K562 (cell line): ENCODE results near the gene RYR1. TPM values are rescaled to one million over a fixed set of nuclear protein-coding genes. Genes with fewer than 3 reads are reported as not detected.

Source experiments
- ATAC-seq: fragments of 200-7000 bp; cut with Tn5 transposase; 3 replicates; pipeline ENCODE4 v1.9.1; 2020; ENCODE audit warnings: moderate library complexity
- BruUV-seq: library from RNA; stranded (reverse); fragments of 400-500 nt; replicated peaks from 2 replicates; lab custom pipeline; 2021; lab: Mats Ljungman, UMichigan
- CTCF ChIA-PET: fragments of 300-600 bp; formaldehyde crosslinking; extraction: SDS; loops from one replicate; lab custom pipeline; 2021; ENCODE audit warnings: low intra/inter-chr PET ratio; lab: Yijun Ruan, JAX
- POLR2A ChIA-PET: fragments of 300-600, 350-650 bp; sonication (Branson Sonifier 250); formaldehyde crosslinking; extraction: SDS; loops from one replicate; lab custom pipeline; 2021; ENCODE audit warnings: antibody characterized with exemption, inconsistent platforms; lab: Yijun Ruan, JAX
- DNase-seq, 4 experiments: peaks; one replicate each; pipeline versions ENCODE4 v3.0.0 to v3.0.0-alpha.2; 2011 to 2018; ENCODE audit warnings: low spot score in 3 of 4, mixed read lengths in 3 of 4; ENCODE audit errors: extremely low read depth in 1 of 4
- FAIRE-seq: peaks from 2 replicates; lab custom pipeline; 2011; peaks lifted over from hg19 to GRCh38; lab: Jason Lieb, UNC
- H2AFZ ChIP-seq: 2 replicates; pipeline ENCODE4 v1.6.0; 2011; ENCODE audit warnings: low read depth, low read length, control low read depth, inconsistent platforms
- H3K27ac ChIP-seq: fragments of 200-600 bp; 3 replicates; pipeline ENCODE4 v1.8.0; 2011; ENCODE audit warnings: low read depth, mild to moderate bottlenecking, control low read depth, inconsistent platforms, low read length, moderate library complexity, mixed read lengths; ENCODE audit errors: extremely low read depth
- H3K27me3 ChIP-seq, 2 experiments: fragments of 300-600 bp in 1 of 2; 2 replicates in 1 of 2; 3 replicates in 1 of 2; pipeline versions ENCODE4 v1.6.0 to v1.8.0; 2011; ENCODE audit warnings: inconsistent platforms in 2 of 2, low read length in 2 of 2, mild to moderate bottlenecking in 1 of 2, mixed read lengths in 1 of 2, moderate library complexity in 1 of 2; ENCODE audit not compliant: control insufficient read depth in 2 of 2, insufficient read depth in 2 of 2
- H3K36me3 ChIP-seq: fragments of 300-600 bp; 3 replicates; pipeline ENCODE4 v1.8.0; 2011; ENCODE audit warnings: mild to moderate bottlenecking, low read length, inconsistent platforms; ENCODE audit not compliant: control insufficient read depth, insufficient read depth
- H3K4me1 ChIP-seq, 2 experiments: fragments of 200-600 bp in 1 of 2; replicated peaks in 1 of 2; 2 replicates in 1 of 2; 3 replicates in 1 of 2; pipeline versions ENCODE4 v1.5.1 to v1.8.0; 2011; ENCODE audit warnings: inconsistent platforms in 2 of 2, low read length in 2 of 2, mild to moderate bottlenecking in 1 of 2, mixed read lengths in 1 of 2, moderate library complexity in 1 of 2; ENCODE audit not compliant: control insufficient read depth in 2 of 2, insufficient read depth in 2 of 2
- H3K4me2 ChIP-seq: 2 replicates; pipeline ENCODE4 v1.6.1; 2011; ENCODE audit warnings: low read length, control low read depth, inconsistent platforms, mixed read lengths; ENCODE audit not compliant: insufficient read depth
- H3K4me3 ChIP-seq: fragments of 200-600 bp; sonication (generic), shearing (Covaris generic); 2 replicates; pipeline ENCODE4 v1.5.1; 2016; ENCODE audit warnings: control low read depth, inconsistent platforms
- H3K79me2 ChIP-seq: fragments of 200-600 bp; 3 replicates; pipeline ENCODE4 v1.8.0; 2011; ENCODE audit warnings: low read length, inconsistent platforms; ENCODE audit not compliant: control insufficient read depth, insufficient read depth
- H3K9ac ChIP-seq, 2 experiments: 2 replicates each; pipeline versions ENCODE4 v1.6.0 to v1.6.1; 2011; ENCODE audit warnings: low read depth in 2 of 2, low read length in 2 of 2, control low read depth in 1 of 2, inconsistent platforms in 1 of 2, mild to moderate bottlenecking in 1 of 2, mixed read lengths in 1 of 2; ENCODE audit not compliant: insufficient read depth in 1 of 2
- H3K9me1 ChIP-seq: one replicate; pipeline ENCODE4 v1.6.0; 2011; ENCODE audit warnings: inconsistent platforms, mild to moderate bottlenecking, low read length, moderate library complexity; ENCODE audit not compliant: control insufficient read depth, insufficient read depth
- H3K9me3 ChIP-seq: replicated peaks from 2 replicates; pipeline ENCODE4 v1.5.1; 2011; ENCODE audit warnings: low read depth, low read length, inconsistent platforms; ENCODE audit not compliant: control insufficient read depth, insufficient read depth
- H4K20me1 ChIP-seq: replicated peaks from 2 replicates; pipeline ENCODE4 v1.6.1; 2011; ENCODE audit warnings: low read length, inconsistent platforms, mixed read lengths; ENCODE audit not compliant: control insufficient read depth, insufficient read depth
- ARNT ChIP-seq, 2 experiments: fragments of 450-650 bp; IDR thresholded peaks; 2 replicates each; pipeline ENCODE4 v1.6.1; 2016; ENCODE audit warnings: mild to moderate bottlenecking in 1 of 2
- HBP1 ChIP-seq: fragments of 450-650 bp; formaldehyde crosslinking; IDR thresholded peaks from 2 replicates; pipeline ENCODE4 v1.4.0; 2022; ENCODE audit warnings: missing genetic modification characterization
- JUND ChIP-seq, 2 experiments: IDR thresholded peaks; 2 replicates in 1 of 2; 3 replicates in 1 of 2; pipeline ENCODE4 v1.6.1; 2011; ENCODE audit warnings: borderline replicate concordance in 2 of 2, low read depth in 2 of 2, low read length in 2 of 2, improper control_type of control experiment in 1 of 2, missing biosample characterization in 1 of 2, missing genetic modification characterization in 1 of 2, missing genetic modification reagents in 1 of 2
- RB1 ChIP-seq: fragments of 450-650 bp; IDR thresholded peaks from 2 replicates; pipeline ENCODE4 v1.6.1; 2017; ENCODE audit warnings: low read depth, mild to moderate bottlenecking
- RBM17 ChIP-seq: fragments of 200-400 bp; formaldehyde crosslinking; IDR thresholded peaks from 2 replicates; pipeline ENCODE4 v1.6.1; 2017; ENCODE audit warnings: low read depth, mild to moderate bottlenecking, low read length, borderline replicate concordance
- ZNF354B ChIP-seq: fragments of 250-450 bp; sonication (Bioruptor Pico); IDR thresholded peaks from 2 replicates; pipeline ENCODE4 v1.4.0; 2020
- ZNF778 ChIP-seq: fragments of 450-650 bp; formaldehyde crosslinking; IDR thresholded peaks from 2 replicates; pipeline ENCODE4 v1.4.0; 2020; ENCODE audit warnings: mild to moderate bottlenecking, moderate library complexity
- WGBS: fragments of 100-300 bp; shearing (Covaris generic); methylation state at CpG from one replicate; pipeline ENCODE4 v1.1.6; 2016; ENCODE audit warnings: low coverage, mixed read lengths; ENCODE audit not compliant: insufficient coverage; ENCODE audit errors: missing lambda C conversion rate; 5-methylcytosine and 5-hydroxymethylcytosine counted together
- in situ Hi-C: fragments of 300-500 bp; cut with MboI; formaldehyde crosslinking; loops from 4 replicates; pipeline ENCODE4 v1.15.0; 2018; ENCODE audit warnings: inconsistent platforms, mixed read lengths
- intact Hi-C: fragments of 100-400 bp; cut with micrococcal nuclease; formaldehyde crosslinking; loops from 2 replicates; pipeline ENCODE4 v1.14.2; 2022
- polyA plus RNA-seq, 8 experiments: library from polyadenylated mRNA; depleted of rRNA in 4 of 8; stranded (reverse) in 5 of 8; unstranded in 3 of 8; fragments of >200 nt; fragmentation: Nextera tagmentation in 2 of 8; fragmentation: Illumina TruSeq in 1 of 8; extraction: Ambion mirVana in 2 of 8; extraction: Trizol in 1 of 8; gene quantifications; 2 replicates each; pipeline versions ENCODE4 v1.2.1 to v1.2.3, GENCODE V29; 2011 to 2014; ENCODE audit warnings: inconsistent platforms in 1 of 8, missing spikeins in 1 of 8
- total RNA-seq, 7 experiments: library from RNA; depleted of rRNA in 6 of 7; stranded (reverse); fragments of >200 nt in 6 of 7; fragmentation: Illumina TruSeq in 2 of 7; extraction: Trizol in 2 of 7; gene quantifications; 2 replicates each; pipeline versions ENCODE4 v1.2.1 to v1.2.3, GENCODE V29; 2011 to 2021; ENCODE audit warnings: low replicate concordance in 1 of 7
- TF ChIP-seq, protein P1 (sequence below): fragments of 150-350 bp; IDR thresholded peaks from 2 replicates; pipeline ENCODE4 v1.6.1; 2014; ENCODE audit warnings: low read depth, mild to moderate bottlenecking, low read length, borderline replicate concordance
- TF ChIP-seq, protein P2 (sequence below): fragments of 450-650 bp; IDR thresholded peaks from 2 replicates; pipeline ENCODE4 v1.6.1; 2016; ENCODE audit warnings: antibody characterized with exemption

The RYR1 gene
- total and polyA plus RNA-seq, 9 of the 15 experiments (the other 6 are each of a cell fraction or from before 2014, with no cell fraction given) = 0.11 to 7.4 (median 3.7) TPM

DNA sequence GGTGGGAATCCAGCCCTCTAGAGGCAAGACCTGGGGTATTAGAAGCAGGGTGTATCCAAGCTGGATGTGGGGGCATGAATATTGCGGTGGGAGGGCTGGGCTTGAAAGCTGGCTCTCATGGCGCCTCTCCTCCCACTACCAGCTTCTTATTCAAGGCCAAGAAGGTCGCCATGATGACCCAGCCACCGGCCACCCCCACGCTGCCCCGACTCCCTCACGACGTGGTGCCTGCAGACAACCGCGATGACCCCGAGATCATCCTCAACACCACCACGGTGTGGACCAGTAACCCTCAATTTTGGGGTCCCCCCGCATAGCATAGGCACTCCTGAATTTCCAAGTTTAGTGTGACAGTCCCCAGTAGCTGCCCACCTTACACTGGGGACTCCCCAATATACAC lies 41.7 kb downstream of the RYR1 start:
- TF ChIP-seq RB1 (no peak), RBM17 (no peak), ARNT (IDR thresholded peaks at IDR 0.05) (no peak), JUND (IDR thresholded peaks at IDR 0.05; ENCODE audit: borderline replicate concordance, low read depth, low read length) (no peak), JUND (tag; IDR thresholded peaks at IDR 0.05; ENCODE audit: borderline replicate concordance, low read depth, low read length) (no peak), HBP1 (no peak), ZNF354B (CRISPR knock-in tag) (no peak), ZNF778 (CRISPR knock-in tag) (no peak)
- TF ChIP-seq, protein P1, sequence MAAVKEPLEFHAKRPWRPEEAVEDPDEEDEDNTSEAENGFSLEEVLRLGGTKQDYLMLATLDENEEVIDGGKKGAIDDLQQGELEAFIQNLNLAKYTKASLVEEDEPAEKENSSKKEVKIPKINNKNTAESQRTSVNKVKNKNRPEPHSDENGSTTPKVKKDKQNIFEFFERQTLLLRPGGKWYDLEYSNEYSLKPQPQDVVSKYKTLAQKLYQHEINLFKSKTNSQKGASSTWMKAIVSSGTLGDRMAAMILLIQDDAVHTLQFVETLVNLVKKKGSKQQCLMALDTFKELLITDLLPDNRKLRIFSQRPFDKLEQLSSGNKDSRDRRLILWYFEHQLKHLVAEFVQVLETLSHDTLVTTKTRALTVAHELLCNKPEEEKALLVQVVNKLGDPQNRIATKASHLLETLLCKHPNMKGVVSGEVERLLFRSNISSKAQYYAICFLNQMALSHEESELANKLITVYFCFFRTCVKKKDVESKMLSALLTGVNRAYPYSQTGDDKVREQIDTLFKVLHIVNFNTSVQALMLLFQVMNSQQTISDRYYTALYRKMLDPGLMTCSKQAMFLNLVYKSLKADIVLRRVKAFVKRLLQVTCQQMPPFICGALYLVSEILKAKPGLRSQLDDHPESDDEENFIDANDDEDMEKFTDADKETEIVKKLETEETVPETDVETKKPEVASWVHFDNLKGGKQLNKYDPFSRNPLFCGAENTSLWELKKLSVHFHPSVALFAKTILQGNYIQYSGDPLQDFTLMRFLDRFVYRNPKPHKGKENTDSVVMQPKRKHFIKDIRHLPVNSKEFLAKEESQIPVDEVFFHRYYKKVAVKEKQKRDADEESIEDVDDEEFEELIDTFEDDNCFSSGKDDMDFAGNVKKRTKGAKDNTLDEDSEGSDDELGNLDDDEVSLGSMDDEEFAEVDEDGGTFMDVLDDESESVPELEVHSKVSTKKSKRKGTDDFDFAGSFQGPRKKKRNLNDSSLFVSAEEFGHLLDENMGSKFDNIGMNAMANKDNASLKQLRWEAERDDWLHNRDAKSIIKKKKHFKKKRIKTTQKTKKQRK = no peak
- TF ChIP-seq, protein P2, sequence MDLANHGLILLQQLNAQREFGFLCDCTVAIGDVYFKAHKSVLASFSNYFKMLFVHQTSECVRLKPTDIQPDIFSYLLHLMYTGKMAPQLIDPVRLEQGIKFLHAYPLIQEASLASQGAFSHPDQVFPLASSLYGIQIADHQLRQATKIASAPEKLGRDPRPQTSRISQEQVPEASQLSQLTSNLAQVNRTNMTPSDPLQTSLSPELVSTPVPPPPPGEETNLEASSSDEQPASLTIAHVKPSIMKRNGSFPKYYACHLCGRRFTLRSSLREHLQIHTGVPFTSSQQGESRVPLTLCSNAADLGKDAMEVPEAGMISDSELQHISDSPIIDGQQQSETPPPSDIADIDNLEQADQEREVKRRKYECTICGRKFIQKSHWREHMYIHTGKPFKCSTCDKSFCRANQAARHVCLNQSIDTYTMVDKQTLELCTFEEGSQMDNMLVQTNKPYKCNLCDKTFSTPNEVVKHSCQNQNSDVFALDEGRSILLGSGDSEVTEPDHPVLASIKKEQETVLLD = no peak
- no peak overlapping the region for H3K9ac ChIP-seq
- no peaks in the 10 kb centered on the region for H3K79me2 ChIP-seq
- ChIA-PET CTCF (no interaction called here), POLR2A (no interaction called here)
- ATAC-seq = no peak
- H3K4me3 ChIP-seq = no peak overlapping the region
- H2AFZ ChIP-seq = no peak overlapping the region
- FAIRE-seq = no peak
- H3K4me1 ChIP-seq = peaks cover 0 to 4% of the 10 kb centered on the region in 2 experiments; a peak in 1 of 5 replicates
- in situ Hi-C loops (no loop called here), intact Hi-C loops (no loop called here)
- 65% methylated on average over 13 of the region's 13 CpGs for WGBS
- no peaks in the 10 kb centered on the region for H3K27me3 ChIP-seq
- no peak overlapping the region for H3K27ac ChIP-seq
- no peaks in the 10 kb centered on the region for H4K20me1 ChIP-seq
- no peaks in the 10 kb centered on the region for H3K9me3 ChIP-seq
- DNase-seq = no peak
- BruUV-seq = no TSS peak
- no peak overlapping the region for H3K4me2 ChIP-seq
- no peaks in the 10 kb centered on the region for H3K9me1 ChIP-seq
- 0 out of 3 replicates have a peak, but pooled peaks cover 5% of the 10 kb centered on the region for H3K36me3 ChIP-seq
